ENCODE data around the gene NEDD9. TPM values are rescaled to one million over a fixed set of nuclear protein-coding genes. Genes with fewer than 3 reads are reported as not detected.

Gene NEDD9
- total RNA-seq, 4 donors from 2014 or later: 36.2 to 99.1 (median 70.2) TPM

- no peak overlapping the region for H3K27ac ChIP-seq
- no peak for TF ChIP-seq POLR2A (IDR thresholded peaks at IDR 0.05)
- TF ChIP-seq CTCF (IDR thresholded peaks at IDR 0.05): no peak
- no peaks in the 10 kb centered on the region for H3K4me1 ChIP-seq
- no peaks in the 10 kb centered on the region for H3K9me3 ChIP-seq
- no peaks in the 10 kb centered on the region for H3K27me3 ChIP-seq
- H3K4me3 ChIP-seq: no peak overlapping the region
- DNase-seq: no peak
- intact Hi-C loops (cut with DNase I; ENCODE audit: low total_unique reads): loop anchor here (10.0 kb wide), 1 partner anchor 316 kb away; no protein-coding TSS in a partner anchor
- no peaks in the 10 kb centered on the region for H3K36me3 ChIP-seq
Observed at GRCh38 chr6:11179088-11179418, 53.4 kb downstream of the NEDD9 start.

- no peak for TF ChIP-seq CTCF (IDR thresholded peaks at IDR 0.05)
- no peak for TF ChIP-seq POLR2A (IDR thresholded peaks at IDR 0.05)
- H3K36me3 ChIP-seq: no peaks in the 10 kb centered on the region
- H3K9me3 ChIP-seq: no peaks in the 10 kb centered on the region
- DNase-seq: no peak
- no peaks in the 10 kb centered on the region for H3K4me1 ChIP-seq
- H3K4me3 ChIP-seq: no peak overlapping the region
- no peaks in the 10 kb centered on the region for H3K27me3 ChIP-seq
- intact Hi-C loops (cut with DNase I; ENCODE audit: low total_unique reads): loop anchor here (10.0 kb wide), 1 partner anchor 318 kb away; no protein-coding TSS in a partner anchor
- H3K27ac ChIP-seq: no peak overlapping the region
Observed at GRCh38 chr6:11177271-11177670, 55.2 kb downstream of the NEDD9 start.

GRCh38 chr6:11174242-11174611 lies 58.2 kb downstream of the NEDD9 start:
- H3K27me3 ChIP-seq: no peaks in the 10 kb centered on the region
- H3K4me3 ChIP-seq: no peak overlapping the region
- intact Hi-C loops (cut with DNase I; ENCODE audit: low total_unique reads): loop anchor here (10.0 kb wide), 1 partner anchor 321 kb away; no protein-coding TSS in a partner anchor
- no peak for TF ChIP-seq CTCF (IDR thresholded peaks at IDR 0.05)
- TF ChIP-seq POLR2A (IDR thresholded peaks at IDR 0.05): no peak
- DNase-seq: no peak
- no peak overlapping the region for H3K27ac ChIP-seq
- no peaks in the 10 kb centered on the region for H3K9me3 ChIP-seq
- H3K36me3 ChIP-seq: no peaks in the 10 kb centered on the region
- no peaks in the 10 kb centered on the region for H3K4me1 ChIP-seq

GRCh38 chr6:11172501-11173327 lies 59.8 kb downstream of the NEDD9 start:
- Histone ChIP-seq H3K4me1 (no peaks in the 10 kb centered on the region), H3K36me3 (no peaks in the 10 kb centered on the region), H3K27ac (no peak overlapping the region), H3K27me3 (no peaks in the 10 kb centered on the region), H3K4me3 (no peak overlapping the region), H3K9me3 (no peaks in the 10 kb centered on the region)
- TF ChIP-seq CTCF (IDR thresholded peaks at IDR 0.05) (peak; percentile 68 to 74 (median 73)), POLR2A (IDR thresholded peaks at IDR 0.05) (no peak)
- intact Hi-C loops (cut with DNase I; ENCODE audit: low total_unique reads): loop anchor here (10.0 kb wide), 1 partner anchor 322 kb away; no protein-coding TSS in a partner anchor
- peak; percentile 64 to 66 for DNase-seq

GRCh38 chr6:11171952-11172351 lies 60.5 kb downstream of the NEDD9 start:
- TF ChIP-seq CTCF (IDR thresholded peaks at IDR 0.05) (no peak), POLR2A (IDR thresholded peaks at IDR 0.05) (no peak)
- Histone ChIP-seq H3K27me3 (no peaks in the 10 kb centered on the region), H3K4me1 (no peaks in the 10 kb centered on the region), H3K9me3 (no peaks in the 10 kb centered on the region), H3K27ac (no peak overlapping the region), H3K4me3 (no peak overlapping the region), H3K36me3 (no peaks in the 10 kb centered on the region)
- no peak for DNase-seq
- intact Hi-C loops (cut with DNase I; ENCODE audit: low total_unique reads): loop anchor here (10.0 kb wide), 1 partner anchor 323 kb away; no protein-coding TSS in a partner anchor

All from uterus (tissue), 4 donors.